ENCODE results near the gene PCNT.
A peak's percentile ranks its signal among the peaks of the same experiment; 100 is the strongest.

The PCNT gene

GRCh38 chr21:46286648-46287002 is 37.3 kb upstream of the PCNT start:
- peak overlapping the region; percentile 70 to 81 for H3K4me3 ChIP-seq (replicated peaks in 1 of 2; ENCODE audit: low read depth in 2 of 2, low read length in 2 of 2)
- DNase-seq (ENCODE audit: low read depth in 2 of 2) = no peak
- TF ChIP-seq, protein P1, sequence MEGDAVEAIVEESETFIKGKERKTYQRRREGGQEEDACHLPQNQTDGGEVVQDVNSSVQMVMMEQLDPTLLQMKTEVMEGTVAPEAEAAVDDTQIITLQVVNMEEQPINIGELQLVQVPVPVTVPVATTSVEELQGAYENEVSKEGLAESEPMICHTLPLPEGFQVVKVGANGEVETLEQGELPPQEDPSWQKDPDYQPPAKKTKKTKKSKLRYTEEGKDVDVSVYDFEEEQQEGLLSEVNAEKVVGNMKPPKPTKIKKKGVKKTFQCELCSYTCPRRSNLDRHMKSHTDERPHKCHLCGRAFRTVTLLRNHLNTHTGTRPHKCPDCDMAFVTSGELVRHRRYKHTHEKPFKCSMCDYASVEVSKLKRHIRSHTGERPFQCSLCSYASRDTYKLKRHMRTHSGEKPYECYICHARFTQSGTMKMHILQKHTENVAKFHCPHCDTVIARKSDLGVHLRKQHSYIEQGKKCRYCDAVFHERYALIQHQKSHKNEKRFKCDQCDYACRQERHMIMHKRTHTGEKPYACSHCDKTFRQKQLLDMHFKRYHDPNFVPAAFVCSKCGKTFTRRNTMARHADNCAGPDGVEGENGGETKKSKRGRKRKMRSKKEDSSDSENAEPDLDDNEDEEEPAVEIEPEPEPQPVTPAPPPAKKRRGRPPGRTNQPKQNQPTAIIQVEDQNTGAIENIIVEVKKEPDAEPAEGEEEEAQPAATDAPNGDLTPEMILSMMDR (IDR thresholded peaks at IDR 0.05; ENCODE audit: low read depth, low read length) = no peak

GRCh38 chr21:46287541-46287940 is 36.4 kb upstream of the PCNT start:
- no peak for DNase-seq (ENCODE audit: low read depth in 2 of 2)
- peak overlapping the region in 1 of 2 donors; percentile 81 for H3K4me3 ChIP-seq (replicated peaks in 1 of 2; ENCODE audit: low read depth in 2 of 2, low read length in 2 of 2)
- TF ChIP-seq, protein P1 (IDR thresholded peaks at IDR 0.05; ENCODE audit: low read depth, low read length) = no peak

DNA sequence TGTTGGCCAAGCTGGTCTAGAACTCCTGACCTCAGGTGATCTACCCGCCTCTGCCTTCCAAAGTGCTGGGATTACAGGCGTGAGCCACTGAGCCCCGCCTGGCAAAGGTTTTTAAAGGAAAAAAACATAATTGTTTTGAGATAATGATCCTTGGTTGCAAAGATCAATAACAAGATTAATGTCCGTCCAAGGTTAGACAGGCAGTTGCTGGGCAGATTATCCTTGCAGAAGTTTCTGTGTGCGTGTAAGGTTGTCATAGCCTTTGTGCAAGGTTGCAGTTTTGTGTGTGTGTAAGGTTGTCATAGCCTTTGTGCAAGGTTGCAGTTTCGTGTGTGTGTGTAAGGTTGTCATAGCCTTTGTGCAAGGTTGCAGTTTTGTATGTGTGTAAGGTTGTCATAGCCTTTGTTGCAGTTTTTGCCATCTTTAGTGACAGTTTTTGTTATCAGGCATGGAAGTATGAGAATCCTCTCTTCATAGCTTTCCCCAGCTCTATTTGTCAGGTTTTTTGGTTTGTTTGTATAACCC is 34.2 kb upstream of the PCNT start:
- no peak for DNase-seq (ENCODE audit: low read depth in 2 of 2)
- H3K4me3 ChIP-seq (replicated peaks in 1 of 2; ENCODE audit: low read depth in 2 of 2, low read length in 2 of 2) = no peak overlapping the region
- TF ChIP-seq, protein P1 (IDR thresholded peaks at IDR 0.05; ENCODE audit: low read depth, low read length) = no peak

DNA sequence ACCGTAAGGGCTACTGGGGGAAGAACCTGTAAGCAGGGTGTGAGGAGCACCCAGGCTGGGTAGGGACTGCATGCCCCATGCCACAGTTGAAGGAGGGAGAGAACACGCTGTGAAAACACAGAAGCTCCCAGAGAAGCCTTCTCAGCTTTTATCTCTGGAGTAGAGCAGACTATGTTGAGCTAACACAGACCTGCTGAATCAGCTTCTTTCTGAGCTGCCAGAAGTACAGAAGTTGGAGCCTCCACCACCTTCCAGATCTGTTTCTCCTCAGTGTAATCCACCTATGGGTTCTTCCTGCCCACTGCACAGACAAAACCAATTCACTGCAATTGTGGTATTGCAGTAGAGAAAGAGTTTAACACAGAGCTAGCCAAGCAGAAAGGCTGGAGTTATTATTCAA is 32.4 kb upstream of the PCNT start:
- no peak for DNase-seq (ENCODE audit: low read depth in 2 of 2)
- TF ChIP-seq, protein P1 (IDR thresholded peaks at IDR 0.05; ENCODE audit: low read depth, low read length) = no peak
- H3K4me3 ChIP-seq (replicated peaks in 1 of 2; ENCODE audit: low read depth in 2 of 2, low read length in 2 of 2) = no peak overlapping the region

DNA sequence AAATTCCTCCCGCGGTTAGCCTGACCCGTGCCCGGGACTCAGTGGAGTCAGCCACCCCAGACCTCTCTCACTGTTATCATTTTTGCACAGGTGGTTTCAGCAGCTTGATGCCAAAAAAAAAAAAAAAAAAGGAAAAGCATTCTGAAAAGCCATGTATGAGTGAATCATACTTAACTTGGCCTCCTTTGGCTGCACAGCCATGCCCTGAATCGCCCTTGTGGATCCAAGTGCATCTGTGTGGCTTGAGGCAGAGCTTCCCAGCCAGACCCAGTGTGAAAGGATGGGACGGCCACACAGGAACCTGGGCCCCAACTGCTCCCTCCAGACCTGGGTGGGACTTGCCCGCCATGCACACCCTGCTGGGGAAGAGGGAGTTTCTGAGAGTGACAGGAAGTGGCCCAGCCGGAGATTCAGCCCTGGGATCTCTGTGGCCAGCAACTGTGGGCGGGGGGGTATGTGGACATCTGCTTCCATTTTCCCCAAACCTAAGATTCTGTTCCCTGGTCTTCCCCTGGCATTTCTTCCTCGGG is 29.2 kb upstream of the PCNT start:
- DNase-seq (ENCODE audit: low read depth in 2 of 2) = peak; percentile 47 to 76
- H3K4me3 ChIP-seq (replicated peaks in 1 of 2; ENCODE audit: low read depth in 2 of 2, low read length in 2 of 2) = no peak overlapping the region
- TF ChIP-seq, protein P1 (IDR thresholded peaks at IDR 0.05; ENCODE audit: low read depth, low read length) = no peak

GRCh38 chr21:46295177-46295770 is 28.7 kb upstream of the PCNT start:
- peak; percentile 43 to 69 for DNase-seq (ENCODE audit: low read depth in 2 of 2)
- TF ChIP-seq, protein P1 (IDR thresholded peaks at IDR 0.05; ENCODE audit: low read depth, low read length) = no peak
- H3K4me3 ChIP-seq (replicated peaks in 1 of 2; ENCODE audit: low read depth in 2 of 2, low read length in 2 of 2) = no peak overlapping the region

Data from cardiac fibroblast (primary cell).